Mucosa of rectum (tissue), 2 donors: Measurements from ENCODE around the gene OR13J1.
A peak's percentile ranks its signal among the peaks of the same experiment; 100 is the strongest.
"Not testable (repeated sequence)": the region's sequence is repeated elsewhere in the genome, so short reads cannot be mapped to it uniquely, and the experiment has no call there.

ENCODE experiments used
- H3K27ac ChIP-seq, 2 donors: one replicate each; pipeline ENCODE4 v1.7.0; 2013; ENCODE audit warnings: inconsistent platforms in 2 of 2, low read depth in 2 of 2, low read length in 2 of 2
- H3K27me3 ChIP-seq, 2 donors: one replicate each; pipeline ENCODE4 v1.7.0; 2013; ENCODE audit warnings: low read length in 2 of 2; ENCODE audit not compliant: control insufficient read depth in 2 of 2, insufficient read depth in 2 of 2
- H3K36me3 ChIP-seq, 2 donors: one replicate each; pipeline ENCODE4 v1.7.0; 2013; ENCODE audit warnings: low read length in 2 of 2; ENCODE audit not compliant: control insufficient read depth in 2 of 2, insufficient read depth in 2 of 2
- H3K4me1 ChIP-seq, 2 donors: one replicate each; pipeline ENCODE4 v1.7.0; 2013; ENCODE audit warnings: low read length in 2 of 2, mild to moderate bottlenecking in 1 of 2; ENCODE audit not compliant: control insufficient read depth in 2 of 2, insufficient read depth in 2 of 2
- H3K4me3 ChIP-seq, 2 donors: one replicate each; pipeline ENCODE4 v1.7.0; 2013; ENCODE audit warnings: low read length in 2 of 2
- H3K9ac ChIP-seq, 2 donors: one replicate each; pipeline ENCODE4 v1.7.0; 2013; ENCODE audit warnings: low read length in 2 of 2, low read depth in 1 of 2, mild to moderate bottlenecking in 1 of 2
- H3K9me3 ChIP-seq, 2 donors: one replicate each; pipeline ENCODE4 v1.7.0; 2013; ENCODE audit warnings: low read length in 2 of 2; ENCODE audit not compliant: control insufficient read depth in 2 of 2
- donor health status: healthy.
- donor health status: Normal muscosa, but diverticular disease.

Gene OR13J1

DNA sequence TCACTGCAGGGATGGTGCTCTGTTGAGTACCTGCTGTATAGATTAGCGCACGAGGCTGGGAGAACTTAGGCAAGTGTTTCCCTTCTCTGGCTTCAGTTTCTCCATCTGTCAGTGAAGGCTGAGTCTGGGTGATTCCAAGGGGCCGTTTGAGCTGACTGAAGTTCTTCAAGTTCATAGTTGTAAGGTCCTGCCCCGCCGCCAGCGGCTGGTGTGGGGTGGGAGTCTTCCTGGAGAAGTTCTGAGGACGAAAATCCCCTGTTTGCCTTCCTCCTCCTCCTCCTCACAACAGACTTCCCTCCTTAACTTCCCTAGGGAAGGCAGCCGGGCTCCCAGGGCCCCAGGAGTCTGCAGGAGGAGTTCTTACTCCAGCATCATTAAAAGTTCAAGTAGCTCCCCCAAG is 34.1 kb upstream of the OR13J1 start:
- Histone ChIP-seq H3K27me3 (no peaks in the 10 kb centered on the region), H3K27ac (peak overlapping the region in 1 of 2 donors; percentile 97), H3K9me3 (no peaks in the 10 kb centered on the region), H3K4me1 (peaks cover 57 to 64% of the 10 kb centered on the region in 2 donors), H3K9ac (no peak overlapping the region), H3K36me3 (no peaks in the 10 kb centered on the region), H3K4me3 (no peak overlapping the region)

DNA sequence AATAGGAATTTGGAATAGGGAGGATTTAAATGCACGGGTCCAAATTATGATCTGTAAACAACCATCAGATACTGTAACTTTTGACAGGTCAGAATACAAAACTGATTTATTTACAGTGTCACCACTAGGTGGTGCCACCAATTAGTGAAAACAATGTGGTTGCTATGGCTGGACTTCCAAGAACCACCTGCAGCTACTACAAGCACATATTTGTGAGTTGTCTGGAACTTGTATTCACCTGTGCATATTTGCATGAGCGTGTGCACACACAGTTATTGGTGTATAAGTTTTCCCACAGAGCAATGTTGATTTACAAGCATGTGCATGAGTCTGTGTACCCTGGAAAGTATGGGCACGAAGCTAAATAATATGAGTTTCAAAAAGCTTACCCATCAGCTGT is 32.8 kb upstream of the OR13J1 start:
- no peak overlapping the region for H3K4me3 ChIP-seq

DNA sequence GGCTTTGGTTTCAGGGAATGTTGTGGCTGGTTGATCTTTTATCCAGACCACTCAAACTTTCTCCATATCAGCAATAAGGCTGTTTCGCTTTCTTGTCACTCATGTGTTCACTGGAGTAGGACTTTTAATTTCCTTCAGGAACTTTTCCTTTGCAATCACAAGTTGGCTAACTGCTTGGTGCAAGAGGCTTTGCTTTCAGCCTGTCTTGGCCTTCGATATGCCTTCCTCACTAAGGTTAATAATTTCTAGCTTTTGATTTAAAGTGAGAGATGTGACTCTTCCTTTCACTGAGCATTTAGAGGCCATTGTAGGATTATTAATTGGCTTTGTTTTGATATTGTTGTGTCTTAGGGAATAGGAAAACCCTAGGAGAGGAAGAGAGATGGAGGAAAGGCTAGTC is 28.8 kb upstream of the OR13J1 start:
- H3K4me3 ChIP-seq: no peak overlapping the region
- no peaks in the 10 kb centered on the region for H3K27me3 ChIP-seq
- peaks cover 9 to 11% of the 10 kb centered on the region in 2 donors for H3K4me1 ChIP-seq
- H3K36me3 ChIP-seq: no peaks in the 10 kb centered on the region
- no peaks in the 10 kb centered on the region for H3K9me3 ChIP-seq
- no peak overlapping the region for H3K9ac ChIP-seq
- H3K27ac ChIP-seq: no peak overlapping the region

More for the DNA sequence above, 32.8 kb upstream of the OR13J1 start:
- H3K9me3 ChIP-seq: no peaks in the 10 kb centered on the region
- no peak overlapping the region for H3K9ac ChIP-seq
- H3K27ac ChIP-seq: no peak overlapping the region
- no peaks in the 10 kb centered on the region for H3K27me3 ChIP-seq
- peaks cover 45 to 51% of the 10 kb centered on the region in 2 donors for H3K4me1 ChIP-seq
- no peaks in the 10 kb centered on the region for H3K36me3 ChIP-seq

DNA sequence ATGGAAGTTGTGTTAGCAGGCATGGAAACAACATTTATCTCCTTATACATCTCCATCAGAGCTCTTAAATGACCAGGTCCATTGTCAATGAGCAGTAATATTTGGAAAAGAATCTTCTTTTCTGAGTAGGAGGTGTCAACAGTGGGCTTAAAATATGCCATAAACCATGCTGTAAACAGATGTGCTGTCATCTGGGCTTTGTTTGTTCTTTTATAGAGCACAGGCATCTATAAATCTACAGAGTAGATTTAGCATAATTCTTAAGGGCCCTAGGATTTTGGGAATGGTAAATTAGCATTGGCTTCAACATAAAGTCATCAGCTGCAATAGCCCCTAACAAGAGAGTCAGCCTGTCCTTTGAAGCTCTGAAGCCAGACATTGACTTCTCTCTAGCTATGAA is 28.1 kb upstream of the OR13J1 start:
- Histone ChIP-seq H3K9ac (no peak overlapping the region), H3K4me1 (peaks cover 6 to 8% of the 10 kb centered on the region in 2 donors), H3K9me3 (no peaks in the 10 kb centered on the region)

DNA sequence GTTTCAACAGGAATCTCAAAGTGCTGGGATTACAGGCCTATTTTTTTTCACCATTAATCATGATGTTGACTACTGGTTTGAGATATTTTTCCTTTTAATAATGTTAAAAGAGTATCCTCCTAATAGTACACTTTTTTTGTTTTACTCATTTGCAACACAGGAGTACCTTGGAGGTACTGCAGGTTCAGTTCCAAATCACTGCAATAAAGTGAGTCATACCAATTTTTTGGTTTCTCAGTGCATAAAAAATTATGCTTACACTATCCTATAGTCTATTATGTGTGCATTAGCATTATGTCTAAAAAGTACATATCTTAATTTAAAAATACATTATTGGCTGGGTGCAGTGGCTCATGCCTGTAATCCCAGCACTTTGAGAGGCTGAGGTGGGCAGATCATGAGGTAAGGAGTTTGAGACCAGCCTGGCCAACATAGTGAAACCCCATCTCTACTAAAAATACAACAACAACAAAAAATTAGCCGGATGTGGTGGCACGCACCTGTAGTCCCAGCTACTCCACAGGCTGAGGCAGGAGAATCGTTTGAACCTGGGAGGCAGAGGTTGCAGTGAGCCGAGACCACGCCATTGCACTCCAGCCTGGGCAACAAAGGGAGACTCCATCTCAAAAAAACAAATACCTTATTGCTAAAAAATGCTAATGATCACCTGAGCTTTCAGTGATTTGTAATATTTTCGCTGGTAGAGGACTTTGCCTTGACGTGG is 27.3 kb upstream of the OR13J1 start:
- H3K27ac ChIP-seq, H3K9me3 ChIP-seq, H3K9ac ChIP-seq, H3K4me3 ChIP-seq, H3K4me1 ChIP-seq, H3K27me3 ChIP-seq, H3K36me3 ChIP-seq: not testable (repeated sequence)

More for the DNA sequence above, 28.1 kb upstream of the OR13J1 start:
- Histone ChIP-seq H3K4me3 (no peak overlapping the region), H3K27ac (no peak overlapping the region), H3K36me3 (no peaks in the 10 kb centered on the region), H3K27me3 (no peaks in the 10 kb centered on the region)

DNA sequence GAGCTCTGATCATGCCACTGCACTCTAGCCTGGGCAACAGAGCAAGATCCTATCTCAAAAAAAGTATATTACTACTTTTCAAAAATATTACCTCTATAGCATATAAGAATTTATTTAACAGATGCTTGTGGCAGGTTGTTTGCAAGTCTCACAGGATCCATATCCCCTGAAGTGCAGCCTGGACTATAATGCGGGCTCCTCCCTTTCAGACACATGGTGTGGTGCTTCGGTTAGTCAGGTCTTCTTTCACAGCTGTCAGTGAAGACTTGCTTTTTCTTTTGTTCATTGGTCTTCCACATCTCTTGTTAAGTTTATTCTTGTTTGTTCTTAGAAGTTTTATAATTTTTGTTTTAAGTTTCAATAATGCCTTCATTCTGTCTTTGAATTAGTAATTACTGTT is 26.4 kb upstream of the OR13J1 start:
- no peaks in the 10 kb centered on the region for H3K4me1 ChIP-seq
- no peak overlapping the region for H3K27ac ChIP-seq
- H3K36me3 ChIP-seq: no peaks in the 10 kb centered on the region
- H3K27me3 ChIP-seq: peaks cover 0 to 3% of the 10 kb centered on the region in 2 donors
- H3K4me3 ChIP-seq: no peak overlapping the region
- no peak overlapping the region for H3K9ac ChIP-seq
- no peaks in the 10 kb centered on the region for H3K9me3 ChIP-seq

DNA sequence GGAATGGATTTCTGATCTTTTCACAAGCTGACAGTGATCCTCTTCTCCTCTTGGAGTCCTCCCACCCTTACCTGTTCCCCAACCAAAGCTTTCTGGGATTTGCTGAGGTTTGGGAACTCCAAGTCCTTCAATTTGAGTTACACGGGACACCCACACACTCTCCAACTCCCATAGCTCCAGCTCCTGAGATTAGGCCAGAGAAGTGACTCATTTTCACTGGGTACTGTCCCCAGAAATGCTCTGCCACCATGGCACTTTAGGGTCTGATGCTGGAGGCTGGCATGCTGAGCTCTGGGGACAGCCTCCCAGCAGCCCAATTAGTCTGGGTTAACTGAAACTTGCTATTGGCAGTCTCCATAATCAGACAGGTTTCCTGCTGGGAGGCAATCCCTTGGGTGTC is 21.9 kb upstream of the OR13J1 start:
- Histone ChIP-seq H3K9ac (no peak overlapping the region), H3K4me3 (no peak overlapping the region), H3K9me3 (no peaks in the 10 kb centered on the region), H3K27ac (no peak overlapping the region), H3K36me3 (no peaks in the 10 kb centered on the region), H3K4me1 (no peaks in the 10 kb centered on the region), H3K27me3 (peaks cover 0 to 3% of the 10 kb centered on the region in 2 donors)

DNA sequence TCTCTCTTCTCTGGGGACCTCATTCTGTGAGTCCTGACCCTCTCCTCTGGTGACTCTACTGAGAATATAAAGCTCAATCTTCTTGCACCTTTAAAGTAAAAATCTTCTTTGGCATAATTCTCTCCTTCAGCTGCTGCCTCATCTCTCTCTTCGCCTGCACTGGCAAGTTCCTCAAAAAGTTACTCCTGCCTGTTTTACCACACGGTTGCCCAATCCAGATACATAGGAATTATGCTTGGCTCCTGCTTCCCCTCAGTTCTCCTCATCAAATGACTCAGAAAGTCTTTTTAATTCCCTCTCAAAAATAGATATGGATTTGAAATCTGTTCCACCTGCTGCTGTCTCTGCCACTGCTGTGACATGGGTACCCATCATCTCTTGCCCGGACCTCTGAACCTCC is 21.4 kb upstream of the OR13J1 start:
- H3K36me3 ChIP-seq: no peaks in the 10 kb centered on the region
- no peak overlapping the region for H3K27ac ChIP-seq
- H3K9ac ChIP-seq: no peak overlapping the region
- H3K4me3 ChIP-seq: no peak overlapping the region
- no peaks in the 10 kb centered on the region for H3K9me3 ChIP-seq
- peaks cover 0 to 3% of the 10 kb centered on the region in 2 donors for H3K27me3 ChIP-seq
- H3K4me1 ChIP-seq: no peaks in the 10 kb centered on the region

DNA sequence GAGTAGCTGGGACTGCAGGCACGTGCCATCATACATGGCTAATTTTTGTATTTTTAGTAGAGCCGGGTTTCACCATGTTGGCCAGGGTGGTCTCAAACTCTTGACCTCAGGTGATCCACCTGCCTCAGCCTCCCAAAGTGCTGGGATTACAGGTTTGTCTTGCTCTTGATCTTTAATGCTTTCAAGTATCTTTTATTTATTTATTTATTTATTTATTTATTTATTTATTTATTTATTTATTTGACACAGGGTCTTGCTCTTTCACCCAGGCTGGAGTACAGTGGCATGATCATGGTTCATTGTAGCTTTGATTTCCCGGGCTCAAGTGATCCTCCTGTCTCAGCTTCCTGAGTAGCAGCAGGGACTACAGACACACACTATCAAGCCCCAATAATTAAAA is 14.7 kb upstream of the OR13J1 start:
- H3K4me1 ChIP-seq, H3K4me3 ChIP-seq, H3K36me3 ChIP-seq, H3K27ac ChIP-seq, H3K27me3 ChIP-seq, H3K9me3 ChIP-seq, H3K9ac ChIP-seq: not testable (repeated sequence)

DNA sequence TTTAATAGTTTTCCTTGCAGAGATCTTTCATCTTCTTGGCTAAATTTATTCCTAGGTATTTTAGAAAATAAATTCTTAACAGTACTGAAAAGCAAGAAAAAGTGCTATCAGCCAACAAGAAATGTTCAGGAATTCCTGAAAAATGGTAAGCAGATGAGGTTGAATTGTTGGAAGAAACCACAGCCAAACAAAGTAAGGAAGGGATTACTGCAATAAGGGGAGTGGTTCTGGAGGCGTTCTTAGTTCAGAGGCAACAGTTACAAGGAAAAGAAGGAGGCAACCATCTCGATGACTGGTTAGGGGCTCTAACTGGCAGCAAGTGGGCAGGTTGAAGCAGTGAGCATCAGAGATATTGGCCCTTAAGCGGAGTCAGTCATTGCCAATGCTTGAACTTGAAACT is 12.8 kb upstream of the OR13J1 start:
- Histone ChIP-seq H3K27me3 (no peaks in the 10 kb centered on the region), H3K36me3 (no peaks in the 10 kb centered on the region), H3K4me1 (no peaks in the 10 kb centered on the region), H3K9ac (no peak overlapping the region), H3K27ac (no peak overlapping the region), H3K9me3 (no peaks in the 10 kb centered on the region), H3K4me3 (no peak overlapping the region)
